Stimulated activated CD4-positive, alpha-beta T cell treated with anti-CD3 and anti-CD28 coated beads, Interleukin-1b, Interleukin-23, amount 100 ng/mL, for 48 hours (primary cell): ENCODE results near the gene CA11.
"Not testable (repeated sequence)": the region's sequence is repeated elsewhere in the genome, so short reads cannot be mapped to it uniquely, and the experiment has no call there.

Experiments used
- DNase-seq: peaks from one replicate; pipeline ENCODE4 v3.0.0-alpha.2; 2020

CA11 gene

GRCh38 chr19:48639483-48640375 is 6.3 kb downstream of the CA11 start:
- DNase-seq = no peak

- no peak for DNase-seq
These were observed 7.1 kb downstream of the CA11 start for GRCh38 chr19:48638831-48639381.

DNA sequence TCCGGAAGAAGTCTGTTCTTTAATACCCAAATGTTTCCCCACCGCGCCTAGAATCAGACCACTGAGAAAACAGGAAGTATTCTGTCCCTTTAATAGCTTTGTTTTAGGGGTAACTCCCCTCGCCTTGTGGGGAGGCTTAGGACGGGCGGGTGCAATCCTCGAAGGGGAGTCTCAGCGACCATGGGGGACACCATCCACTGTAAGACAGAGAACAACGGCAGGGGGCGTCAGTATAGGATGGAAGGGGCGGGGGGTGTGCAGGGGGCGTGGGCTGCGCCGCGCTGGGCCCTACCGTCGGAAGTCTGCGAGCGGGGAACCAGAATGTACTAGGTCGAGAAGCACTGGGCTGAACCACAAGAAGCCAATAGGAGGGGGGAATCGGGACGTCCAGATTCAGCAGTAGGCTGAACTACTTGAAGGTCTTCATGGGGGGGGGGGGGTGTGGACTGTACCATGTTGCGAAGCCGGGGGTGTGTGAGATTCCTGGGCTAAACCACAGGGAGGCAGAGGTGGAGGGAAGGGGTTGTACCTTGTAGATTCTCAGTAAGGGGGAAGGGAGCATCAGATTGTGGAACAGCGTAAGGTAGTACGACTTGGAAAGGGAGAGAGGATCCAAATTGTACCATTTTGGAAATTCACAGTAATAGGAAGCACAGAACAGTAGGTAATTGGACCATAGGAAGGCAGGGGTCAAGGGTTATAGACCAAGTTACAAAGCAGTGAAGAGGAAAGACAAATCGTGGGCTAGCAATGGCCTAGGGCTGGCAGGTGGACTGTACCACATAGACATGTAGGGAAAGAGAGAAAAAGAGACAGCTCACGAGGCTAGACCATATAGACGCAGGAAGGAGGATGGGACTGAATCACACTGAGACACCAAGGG is 7.8 kb downstream of the CA11 start:
- DNase-seq = peak; percentile 85

DNA sequence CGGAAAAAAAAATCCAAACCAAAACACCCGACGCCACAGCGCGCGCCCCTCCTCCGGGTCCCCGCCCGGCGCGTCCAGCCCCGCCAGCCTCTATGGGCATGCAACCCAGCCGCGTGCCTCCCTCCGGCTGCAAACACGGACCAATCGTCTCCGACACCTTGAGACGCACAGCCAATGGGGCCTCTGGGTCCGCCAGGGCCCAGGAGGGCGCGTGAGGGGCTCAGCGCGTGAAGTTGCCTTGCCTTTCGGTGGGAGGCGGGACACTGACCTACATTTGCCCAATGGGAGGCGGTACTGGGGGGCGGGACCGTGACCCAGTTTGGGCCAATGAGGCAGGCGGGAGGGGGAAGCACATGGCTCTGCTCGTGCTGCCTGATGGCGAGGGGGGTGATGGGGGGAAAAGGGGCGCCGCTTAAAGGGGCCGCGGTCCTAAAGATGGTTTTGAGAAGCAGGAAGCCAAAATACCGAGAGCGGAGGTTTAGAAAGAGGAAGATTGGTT is 8.5 kb downstream of the CA11 start:
- peak; percentile 99 for DNase-seq

- no peak for DNase-seq
These were observed 9.0 kb downstream of the CA11 start, which contains the start of gene DBP for GRCh38 chr19:48636859-48637448. Gene DBP (minus strand): TSS chr19:48637379. CDS start chr19:48636994, 385 bp downstream.

GRCh38 chr19:48635966-48636858 is 9.8 kb downstream of the CA11 start:
- no peak for DNase-seq

GRCh38 chr19:48635263-48635965 is 10.6 kb downstream of the CA11 start:
- DNase-seq = peak; percentile 72

- DNase-seq = peak; percentile 95
These were observed 11.3 kb downstream of the CA11 start for GRCh38 chr19:48634424-48635262.

DNA sequence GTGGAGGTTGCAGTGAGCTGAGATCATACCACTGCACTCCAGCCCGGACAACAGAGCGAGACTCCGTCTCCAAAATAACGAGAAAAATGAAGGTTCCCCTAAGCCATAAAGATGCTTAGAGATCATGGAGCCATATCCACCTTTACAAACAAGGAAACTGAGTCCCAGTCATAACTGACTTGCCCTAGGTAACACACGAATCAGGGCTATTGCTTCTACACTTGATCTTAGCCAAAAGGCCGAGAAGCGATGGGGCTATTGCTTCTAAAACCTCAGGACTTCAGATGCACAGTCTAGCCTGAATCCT is 12.0 kb downstream of the CA11 start:
- no peak for DNase-seq

DNA sequence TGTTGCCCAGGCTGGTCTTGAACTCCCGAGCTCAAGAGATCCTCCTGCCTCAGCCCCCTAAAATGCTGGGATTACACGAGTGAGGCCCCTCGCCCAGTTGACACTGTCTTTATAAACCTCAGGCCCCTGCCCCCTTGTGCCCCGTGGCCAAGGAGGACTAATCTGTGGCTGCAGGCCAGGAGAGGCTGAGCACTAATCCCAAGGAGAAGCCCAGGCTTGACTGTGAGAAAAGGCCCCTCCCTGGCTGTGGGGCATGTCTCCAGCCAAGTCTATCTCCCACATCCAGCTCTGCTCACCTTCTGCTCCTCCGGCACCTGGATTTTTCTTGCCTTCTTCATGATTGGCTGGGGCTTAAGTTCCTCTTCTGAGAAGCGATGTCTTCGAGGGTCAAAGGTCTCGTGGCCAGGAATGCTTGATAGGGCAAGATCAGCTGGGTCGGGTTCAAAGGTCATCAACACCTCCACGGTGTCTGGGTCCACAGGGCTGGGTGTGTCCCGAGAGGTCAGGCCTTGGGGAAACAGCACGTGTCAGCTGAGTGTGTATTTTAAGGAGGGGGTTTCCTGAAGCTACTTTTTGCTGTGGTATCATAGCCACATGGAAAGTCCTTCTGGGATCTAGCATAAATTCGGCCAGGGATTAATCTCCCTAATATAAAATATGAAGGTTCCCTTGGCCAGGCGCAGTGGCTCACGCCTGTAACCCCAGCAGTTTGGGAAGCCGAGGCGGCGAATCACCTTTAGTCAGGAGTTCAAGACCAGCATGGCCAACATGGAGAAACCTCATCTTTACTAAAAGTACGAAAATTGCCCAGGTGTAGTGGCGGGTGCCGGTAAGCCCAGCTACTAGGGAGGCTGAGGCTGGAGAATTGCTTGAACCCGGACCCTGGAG is 12.6 kb downstream of the CA11 start:
- DNase-seq = no peak

DNA sequence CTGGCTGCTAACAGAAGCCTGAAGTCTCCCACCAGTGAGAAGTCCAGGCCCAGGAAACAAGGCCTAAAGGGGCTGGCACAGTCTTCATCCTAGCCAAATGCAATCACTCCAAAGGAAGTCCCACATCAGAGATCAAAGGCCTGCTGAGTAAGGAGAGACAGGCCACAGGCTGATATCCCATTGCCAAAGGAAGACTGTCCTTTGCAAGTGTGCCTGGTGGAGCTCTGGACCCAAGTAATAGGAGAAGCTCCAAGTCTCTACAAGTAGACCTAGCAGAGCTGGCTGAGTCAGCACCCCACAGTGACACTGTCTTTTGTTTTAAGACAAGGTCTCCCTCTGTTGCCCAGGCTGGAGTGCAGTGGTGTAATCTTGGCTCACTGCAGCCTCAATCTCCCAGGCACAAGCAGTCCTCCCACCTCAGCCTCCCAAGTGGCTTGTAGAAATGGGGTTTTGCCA is 13.3 kb downstream of the CA11 start:
- no peak for DNase-seq

DNA sequence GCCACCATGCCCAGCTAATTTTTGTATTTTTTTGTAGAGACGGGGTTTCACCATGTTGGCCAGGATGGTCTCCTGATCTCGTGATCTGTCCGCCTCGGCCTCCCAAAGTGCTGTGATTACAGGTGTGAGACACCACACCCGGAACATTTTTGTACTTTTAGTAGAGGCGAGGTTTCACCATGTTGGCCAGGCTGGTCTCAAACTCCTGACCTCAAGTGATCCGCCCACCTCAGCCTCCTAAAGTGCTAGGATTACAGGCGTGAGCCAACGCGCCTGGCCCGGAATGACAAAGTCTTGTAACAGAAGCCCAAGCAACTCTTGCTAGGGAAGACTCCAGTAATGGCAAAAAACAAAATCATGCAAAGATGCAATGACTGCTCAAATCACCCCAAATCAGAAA is 13.7 kb downstream of the CA11 start:
- DNase-seq = not testable (repeated sequence)

DNA sequence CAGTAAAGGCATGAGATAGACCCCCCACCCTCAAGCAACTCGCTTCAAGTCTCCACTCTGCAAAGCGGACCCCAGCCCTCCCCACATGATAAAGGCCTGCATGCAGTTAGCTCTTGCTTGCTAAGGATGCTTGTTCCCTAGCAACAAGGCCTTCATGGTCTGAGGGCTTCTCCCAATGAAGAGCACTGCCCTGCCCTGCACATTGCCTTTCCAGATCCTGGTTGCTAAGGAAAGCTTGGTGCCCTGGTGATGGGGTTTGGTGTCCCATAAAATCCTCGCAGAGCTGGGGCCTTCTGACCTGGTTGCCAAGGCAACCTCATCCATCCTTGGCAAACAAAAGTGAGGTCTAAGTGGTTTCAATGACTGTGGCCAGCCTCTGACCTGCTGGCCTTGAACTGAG is 14.8 kb downstream of the CA11 start:
- DNase-seq = no peak

DNA sequence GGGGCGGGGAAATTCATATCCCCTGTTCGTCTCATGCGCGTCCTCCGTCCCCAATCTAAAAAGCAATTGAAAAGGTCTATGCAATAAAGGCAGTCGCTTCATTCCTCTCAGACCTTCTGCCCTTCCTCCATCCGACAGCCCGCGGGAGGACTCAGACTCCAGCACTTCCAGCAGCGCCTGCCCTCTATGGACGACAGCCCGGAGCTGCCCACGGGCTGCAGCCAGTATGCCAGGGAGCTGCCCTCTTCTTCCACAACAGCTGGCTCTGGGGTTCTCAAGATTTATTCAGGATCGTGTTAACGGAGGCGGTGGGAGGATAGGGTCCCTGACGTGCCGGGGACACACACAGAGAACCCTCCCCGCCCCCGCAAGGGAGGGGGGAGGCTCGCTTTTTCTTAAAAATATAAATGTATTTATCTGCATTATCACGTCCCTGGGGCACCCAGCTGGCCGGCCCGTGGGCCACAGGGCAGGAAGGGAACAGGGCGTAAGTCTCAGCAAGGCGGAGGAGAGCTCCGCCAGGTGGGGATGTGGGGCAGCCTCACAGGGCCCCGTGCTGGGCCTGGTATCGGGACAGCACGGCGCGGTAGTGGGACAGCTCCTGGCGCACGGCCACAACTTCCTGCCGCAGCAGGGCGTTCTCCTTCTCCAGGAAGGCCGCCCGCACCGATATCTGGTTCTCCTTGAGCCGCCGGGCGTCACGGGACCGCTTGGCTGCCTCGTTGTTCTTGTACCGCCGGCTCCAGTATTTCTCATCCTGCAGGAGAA is 15.5 kb downstream of the CA11 start:
- DNase-seq = no peak

DNA sequence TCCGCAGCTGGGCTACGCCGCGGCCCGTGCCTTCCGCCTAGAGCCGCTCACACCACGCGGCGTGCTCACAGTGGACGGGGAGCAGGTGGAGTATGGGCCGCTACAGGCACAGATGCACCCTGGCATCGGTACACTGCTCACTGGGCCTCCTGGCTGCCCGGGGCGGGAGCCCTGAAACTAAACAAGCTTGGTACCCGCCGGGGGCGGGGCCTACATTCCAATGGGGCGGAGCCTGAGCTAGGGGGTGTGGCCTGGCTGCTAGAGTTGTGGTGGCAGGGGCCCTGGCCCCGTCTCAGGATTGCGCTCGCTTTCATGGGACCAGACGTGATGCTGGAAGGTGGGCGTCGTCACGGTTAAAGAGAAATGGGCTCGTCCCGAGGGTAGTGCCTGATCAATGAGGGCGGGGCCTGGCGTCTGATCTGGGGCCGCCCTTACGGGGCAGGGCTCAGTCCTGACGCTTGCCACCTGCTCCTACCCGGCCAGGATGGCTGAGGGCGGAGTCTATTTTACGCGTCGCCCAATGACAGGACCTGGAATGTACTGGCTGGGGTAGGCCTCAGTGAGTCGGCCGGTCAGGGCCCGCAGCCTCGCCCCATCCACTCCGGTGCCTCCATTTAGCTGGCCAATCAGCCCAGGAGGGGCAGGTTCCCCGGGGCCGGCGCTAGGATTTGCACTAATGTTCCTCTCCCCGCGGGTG is 16.2 kb downstream of the CA11 start:
- DNase-seq = no peak

- no peak for DNase-seq
These were observed 16.7 kb downstream of the CA11 start for GRCh38 chr19:48629297-48629598.

DNA sequence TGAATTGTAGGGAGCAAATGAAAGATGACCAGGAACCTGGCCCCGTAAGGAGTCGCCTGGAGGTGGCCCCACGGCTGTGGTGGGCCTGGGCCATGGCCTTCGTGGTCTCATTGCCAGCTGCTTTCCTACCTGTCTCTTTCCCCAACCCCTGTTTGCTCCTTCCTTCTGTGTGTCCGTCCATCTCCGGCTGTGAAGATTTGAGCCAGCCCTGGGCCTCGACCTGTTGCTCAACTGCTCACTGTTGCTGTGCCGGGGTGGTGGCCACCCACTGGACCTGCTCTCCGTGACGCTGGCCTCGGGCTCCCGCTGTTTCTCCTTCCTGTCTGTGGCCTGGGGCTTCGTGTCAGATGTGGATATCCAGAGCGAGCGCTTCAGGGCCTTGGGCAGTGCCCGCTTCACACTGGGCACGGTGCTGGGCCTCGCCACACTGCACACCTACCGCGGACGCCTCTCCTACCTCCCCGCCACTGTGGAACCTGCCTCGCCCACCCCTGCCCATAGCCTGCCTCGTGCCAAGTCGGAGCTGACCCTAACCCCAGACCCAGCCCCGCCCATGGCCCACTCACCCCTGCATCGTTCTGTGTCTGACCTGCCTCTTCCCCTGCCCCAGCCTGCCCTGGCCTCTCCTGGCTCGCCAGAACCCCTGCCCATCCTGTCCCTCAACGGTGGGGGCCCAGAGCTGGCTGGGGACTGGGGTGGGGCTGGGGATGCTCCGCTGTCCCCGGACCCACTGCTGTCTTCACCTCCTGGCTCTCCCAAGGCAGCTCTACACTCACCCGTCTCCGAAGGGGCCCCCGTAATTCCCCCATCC is 17.3 kb downstream of the CA11 start:
- no peak for DNase-seq
